ENCODE results near the gene RAB20.
"Not testable (repeated sequence)": the region's sequence is repeated elsewhere in the genome, so short reads cannot be mapped to it uniquely, and the experiment has no call there.

Gene RAB20

DNA sequence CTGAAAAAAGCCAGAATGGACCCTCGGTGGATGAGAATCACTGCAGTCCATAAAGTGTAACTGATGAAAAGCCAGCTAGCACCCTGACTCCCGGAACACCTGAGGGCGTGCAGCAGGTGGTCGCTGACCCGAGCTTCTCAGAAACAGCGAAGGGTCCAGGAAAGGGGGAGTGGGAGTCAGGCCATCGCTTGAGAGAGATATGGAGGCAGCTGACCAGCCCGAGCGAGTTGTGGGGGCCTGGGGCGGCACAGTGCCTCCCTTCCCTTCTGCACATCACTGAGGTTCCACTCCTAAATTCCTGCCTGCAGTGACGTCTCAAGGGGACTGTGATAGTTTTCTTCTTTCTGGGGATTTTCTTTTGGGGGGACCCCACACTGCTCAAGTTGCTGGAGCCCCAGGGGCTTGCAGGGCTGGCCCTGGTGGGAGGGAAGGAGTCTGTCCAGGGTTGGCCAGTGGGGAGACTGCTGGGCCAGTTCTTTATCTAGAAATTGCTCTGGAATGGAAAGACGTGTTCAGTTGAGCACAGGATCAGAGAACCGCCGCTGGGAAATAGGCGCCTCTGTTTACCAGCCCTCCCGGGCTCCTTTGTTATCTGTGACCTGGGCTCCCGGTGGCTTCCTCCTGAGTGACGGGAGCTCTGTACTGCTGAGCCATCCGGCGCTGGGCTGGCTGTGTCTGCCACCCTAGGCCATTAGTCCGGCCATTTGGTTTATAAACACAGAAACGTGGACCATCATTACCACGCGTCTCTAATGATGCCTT lies 71.3 kb downstream of the RAB20 start:
- H3K4me2 ChIP-seq = no peak overlapping the region
- H3K36me3 ChIP-seq = no peaks in the 10 kb centered on the region

DNA sequence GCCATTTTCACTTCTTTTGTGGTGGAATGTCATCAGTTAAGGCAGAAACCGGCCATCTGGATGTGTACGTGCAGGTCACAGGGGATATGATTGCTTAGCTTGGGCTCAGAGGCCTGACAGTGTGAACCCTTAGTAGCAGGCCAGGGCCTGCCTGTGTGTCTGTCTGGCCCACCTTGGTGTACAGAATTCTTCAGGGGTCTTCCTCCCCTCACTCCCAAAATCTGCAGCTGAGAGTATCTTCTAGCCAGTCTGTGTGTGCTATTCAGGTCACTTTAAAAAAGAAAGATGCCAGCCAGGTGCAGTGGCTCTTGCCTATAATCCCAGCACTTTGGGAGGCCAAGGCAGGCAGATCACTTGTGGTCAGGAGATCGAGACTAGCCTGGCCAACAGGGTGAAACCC lies 74.6 kb downstream of the RAB20 start:
- H4K20me1 ChIP-seq, H3K4me3 ChIP-seq, H3K36me3 ChIP-seq, H3K9me3 ChIP-seq, H3K27ac ChIP-seq, H3K27me3 ChIP-seq, H3K9ac ChIP-seq: not testable (repeated sequence)
- Histone ChIP-seq H3K4me2 (peak overlapping the region; percentile 23; the same call in 1 of the 2 replicates), H3K4me1 (peaks cover 30% of the 10 kb centered on the region)

More for the DNA sequence above, 71.3 kb downstream of the RAB20 start:
- Histone ChIP-seq H3K27ac (no peak overlapping the region), H3K4me3 (no peak overlapping the region), H3K9me3 (no peaks in the 10 kb centered on the region), H3K27me3 (no peaks in the 10 kb centered on the region), H4K20me1 (no peaks in the 10 kb centered on the region), H3K4me1 (peaks cover 30% of the 10 kb centered on the region), H3K9ac (no peak overlapping the region)
- TF ChIP-seq Cebpa-rat (IDR thresholded peaks at IDR 0.05) = no peak

DNA sequence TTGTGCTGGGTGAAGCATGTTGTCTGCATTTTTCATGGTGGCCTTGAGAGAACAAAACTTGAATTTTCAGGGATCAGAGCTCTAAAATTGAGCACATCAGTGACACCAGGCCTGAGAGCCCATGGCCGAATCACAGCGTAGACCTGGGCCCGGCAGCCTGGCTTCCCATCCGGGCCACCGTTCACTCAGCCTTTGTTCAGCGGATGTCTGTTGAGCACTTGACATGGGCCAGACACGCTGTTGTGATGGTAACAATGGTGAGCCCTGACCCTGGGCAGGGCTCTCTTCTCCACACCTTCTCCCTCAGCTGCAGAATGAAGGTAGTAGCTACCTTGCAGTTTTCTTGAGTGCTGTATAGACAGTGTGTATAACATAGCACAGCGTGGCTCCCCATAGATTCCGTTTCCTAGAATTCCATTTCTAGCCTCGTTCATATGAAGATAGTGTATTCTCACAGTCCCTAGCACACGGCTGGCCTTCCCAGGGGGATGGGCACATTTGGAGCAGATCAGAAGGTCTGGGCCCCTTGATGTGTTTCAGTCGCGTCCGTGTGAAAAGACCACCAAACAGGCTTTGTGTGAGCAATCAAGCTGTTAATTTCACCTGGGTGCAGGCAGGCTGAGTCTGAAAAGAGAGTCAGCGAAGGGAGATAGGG lies 75.3 kb downstream of the RAB20 start:
- Histone ChIP-seq H3K36me3 (no peaks in the 10 kb centered on the region), H3K4me3 (no peak overlapping the region), H3K9me3 (no peaks in the 10 kb centered on the region), H4K20me1 (no peaks in the 10 kb centered on the region), H3K4me1 (peaks cover 30% of the 10 kb centered on the region), H3K27me3 (no peaks in the 10 kb centered on the region), H3K9ac (no peak overlapping the region), H3K27ac (no peak overlapping the region), H3K4me2 (no peak overlapping the region)
- no peak for TF ChIP-seq Cebpa-rat (IDR thresholded peaks at IDR 0.05)

DNA sequence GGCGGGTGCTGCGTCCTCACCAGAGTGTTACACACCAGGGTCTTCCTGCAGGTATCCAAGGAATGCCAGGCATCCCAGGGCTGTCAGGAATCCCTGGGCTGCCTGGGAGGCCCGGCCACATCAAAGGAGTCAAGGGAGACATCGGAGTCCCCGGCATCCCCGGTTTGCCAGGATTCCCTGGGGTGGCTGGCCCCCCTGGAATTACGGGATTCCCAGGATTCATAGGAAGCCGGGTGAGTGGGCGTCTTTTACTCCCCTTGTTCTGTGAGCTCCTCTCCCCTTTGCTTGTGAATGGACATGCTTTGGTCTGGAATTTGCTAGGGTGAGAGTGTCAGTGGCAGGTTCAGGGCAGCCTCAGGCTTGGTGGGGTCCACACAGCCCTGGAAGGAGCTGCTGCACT lies 75.9 kb downstream of the RAB20 start:
- H3K9me3 ChIP-seq = no peaks in the 10 kb centered on the region
- no peak overlapping the region for H3K27ac ChIP-seq
- H3K4me3 ChIP-seq = no peak overlapping the region
- H3K27me3 ChIP-seq = no peaks in the 10 kb centered on the region
- H3K36me3 ChIP-seq = no peaks in the 10 kb centered on the region
- H3K4me1 ChIP-seq = peaks cover 26% of the 10 kb centered on the region
- TF ChIP-seq Cebpa-rat (IDR thresholded peaks at IDR 0.05) = no peak
- H4K20me1 ChIP-seq = no peaks in the 10 kb centered on the region
- no peak overlapping the region for H3K4me2 ChIP-seq
- H3K9ac ChIP-seq = no peak overlapping the region

DNA sequence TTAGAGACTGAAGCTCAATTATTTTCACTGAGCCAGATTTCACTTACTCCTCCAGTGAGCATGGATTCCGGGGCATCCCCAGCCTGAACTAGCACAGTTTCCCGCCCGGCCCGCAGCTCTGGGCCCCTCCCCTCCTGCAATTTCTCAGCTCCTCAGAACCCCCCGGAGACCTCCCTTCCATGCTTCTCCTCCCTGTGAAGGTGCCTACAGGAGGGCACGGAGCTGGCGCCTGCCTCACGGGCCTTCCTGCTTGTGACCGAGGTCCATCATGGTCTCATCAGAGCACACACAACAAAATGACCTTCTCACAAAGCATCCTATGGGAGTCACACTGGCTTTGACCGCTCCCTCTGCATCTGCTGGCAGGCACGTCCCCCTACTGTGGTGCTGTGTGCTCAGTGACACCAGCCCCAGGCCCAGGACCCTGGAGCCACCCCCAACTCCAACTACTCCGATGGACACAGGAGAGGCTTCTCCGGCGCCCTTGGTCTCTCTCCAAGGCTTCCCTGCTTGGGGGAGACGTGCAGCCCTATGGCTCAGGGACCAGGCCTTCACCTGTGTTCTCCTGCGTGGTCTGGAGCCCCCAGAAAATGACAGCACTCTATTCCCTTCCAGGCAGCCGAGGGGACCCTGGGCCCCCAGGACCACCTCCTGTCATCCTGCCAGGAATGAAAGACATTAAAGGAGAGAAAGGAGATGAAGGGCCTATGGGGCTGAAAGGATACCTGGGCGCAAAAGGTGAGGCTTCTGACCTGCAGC lies 77.1 kb downstream of the RAB20 start:
- Histone ChIP-seq H3K9me3 (no peaks in the 10 kb centered on the region), H4K20me1 (no peaks in the 10 kb centered on the region), H3K27me3 (no peaks in the 10 kb centered on the region), H3K9ac (no peak overlapping the region), H3K36me3 (no peaks in the 10 kb centered on the region), H3K4me3 (no peak overlapping the region), H3K4me2 (no peak overlapping the region), H3K27ac (no peak overlapping the region), H3K4me1 (peaks cover 31% of the 10 kb centered on the region)
- TF ChIP-seq Cebpa-rat (IDR thresholded peaks at IDR 0.05) = no peak

DNA sequence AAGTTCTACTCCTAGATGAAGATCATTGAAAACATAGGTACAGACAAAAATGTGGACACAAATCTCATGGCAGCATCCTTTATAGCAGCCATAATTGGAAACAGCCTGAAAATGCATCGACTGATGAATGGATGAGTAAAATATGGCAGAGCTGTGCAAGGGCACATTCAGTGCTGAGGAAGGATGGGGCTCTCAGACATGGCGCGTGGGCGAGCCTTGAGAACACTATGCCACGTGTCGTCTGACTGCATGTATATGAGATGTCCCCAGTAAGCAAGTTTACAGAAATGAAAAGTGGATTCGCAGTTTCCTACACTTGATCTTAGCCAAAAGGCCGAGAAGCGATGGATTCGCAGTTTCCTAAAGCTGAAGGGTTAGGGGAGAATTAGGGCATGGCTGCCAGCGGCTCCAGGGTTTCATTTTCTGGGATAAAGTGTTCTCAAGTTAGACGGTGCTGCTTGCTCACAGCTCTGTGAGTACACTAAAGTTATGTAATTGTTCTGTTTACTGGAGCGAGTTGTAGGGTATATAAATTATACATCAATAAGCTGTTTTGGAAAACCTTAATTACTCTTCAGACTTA lies 78.0 kb downstream of the RAB20 start:
- H3K36me3 ChIP-seq = no peaks in the 10 kb centered on the region

DNA sequence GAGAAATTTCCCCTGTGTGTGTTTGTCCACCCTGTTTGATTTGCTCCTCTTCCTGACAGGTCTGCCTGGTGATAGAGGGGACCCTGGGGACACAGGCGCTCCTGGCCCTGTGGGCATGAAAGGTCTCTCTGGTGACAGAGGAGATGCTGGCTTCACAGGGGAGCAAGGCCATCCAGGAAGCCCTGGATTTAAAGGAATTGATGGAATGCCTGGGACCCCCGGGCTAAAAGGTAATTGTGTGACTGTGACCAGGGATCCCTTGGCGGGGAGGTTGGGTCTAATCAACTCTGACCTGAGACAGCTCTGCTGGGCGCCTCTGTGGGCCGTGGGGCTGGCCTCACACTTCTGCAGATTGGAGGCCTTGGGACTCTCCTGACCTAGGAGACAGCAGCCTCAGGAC lies 81.4 kb downstream of the RAB20 start:
- no peaks in the 10 kb centered on the region for H4K20me1 ChIP-seq
- H3K4me2 ChIP-seq = no peak overlapping the region
- no peaks in the 10 kb centered on the region for H3K9me3 ChIP-seq
- H3K4me1 ChIP-seq = peaks cover 45% of the 10 kb centered on the region
- no peak overlapping the region for H3K27ac ChIP-seq
- H3K27me3 ChIP-seq = no peaks in the 10 kb centered on the region
- no peaks in the 10 kb centered on the region for H3K36me3 ChIP-seq
- H3K4me3 ChIP-seq = no peak overlapping the region
- H3K9ac ChIP-seq = no peak overlapping the region
- no peak for TF ChIP-seq Cebpa-rat (IDR thresholded peaks at IDR 0.05)

More for the DNA sequence above, 78.0 kb downstream of the RAB20 start:
- H3K9ac ChIP-seq = no peak overlapping the region
- TF ChIP-seq Cebpa-rat (IDR thresholded peaks at IDR 0.05) = no peak
- H3K4me1 ChIP-seq = peaks cover 33% of the 10 kb centered on the region
- no peaks in the 10 kb centered on the region for H3K9me3 ChIP-seq
- H3K4me3 ChIP-seq = no peak overlapping the region
- no peak overlapping the region for H3K27ac ChIP-seq
- H3K27me3 ChIP-seq = no peaks in the 10 kb centered on the region
- no peak overlapping the region for H3K4me2 ChIP-seq
- no peaks in the 10 kb centered on the region for H4K20me1 ChIP-seq

DNA sequence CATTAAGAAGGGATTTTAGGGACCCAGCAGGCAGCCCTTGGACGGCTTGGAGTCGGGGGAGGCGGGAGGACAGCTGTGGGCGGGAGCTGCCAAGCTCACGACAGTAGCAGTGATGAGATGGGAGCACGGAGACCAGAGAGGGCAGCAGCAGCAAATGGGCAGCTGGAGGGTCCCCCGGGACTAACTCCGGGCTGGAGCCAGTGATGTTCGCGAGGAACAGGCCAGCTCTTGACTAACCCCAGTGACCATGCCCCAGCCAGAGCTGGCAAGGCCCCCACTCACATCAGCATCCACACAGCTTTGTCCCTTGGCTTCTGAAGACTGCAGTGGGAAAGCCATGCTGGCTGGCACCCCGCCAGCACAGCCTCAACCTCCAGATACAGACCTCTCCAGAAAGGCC lies 81.9 kb downstream of the RAB20 start:
- peak overlapping the region; percentile 44; the same call in 1 of the 2 replicates for H3K27ac ChIP-seq
- no peaks in the 10 kb centered on the region for H4K20me1 ChIP-seq
- H3K9ac ChIP-seq = no peak overlapping the region
- H3K4me3 ChIP-seq = no peak overlapping the region
- peak overlapping the region; percentile 4; the same call in 1 of the 2 replicates for H3K4me2 ChIP-seq
- no peak for TF ChIP-seq Cebpa-rat (IDR thresholded peaks at IDR 0.05)
- H3K9me3 ChIP-seq = no peaks in the 10 kb centered on the region
- H3K36me3 ChIP-seq = no peaks in the 10 kb centered on the region
- H3K27me3 ChIP-seq = no peaks in the 10 kb centered on the region
- peaks cover 50% of the 10 kb centered on the region for H3K4me1 ChIP-seq

DNA sequence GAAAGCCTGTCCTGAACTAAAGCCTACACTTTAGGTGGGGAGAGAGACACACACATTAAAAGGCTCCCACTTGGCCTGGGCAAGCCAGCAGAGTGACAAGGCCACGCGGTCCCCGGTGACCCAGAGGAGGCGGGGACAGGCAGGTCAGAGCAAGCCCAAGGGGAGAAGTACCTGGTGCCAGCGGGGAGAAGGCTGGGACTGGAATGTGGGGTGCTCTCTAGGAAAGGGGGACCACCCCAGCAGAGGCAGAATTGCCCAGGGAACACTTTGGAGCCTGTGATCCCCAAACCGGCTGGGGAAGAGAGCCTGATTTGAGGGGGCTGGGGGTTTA lies 82.3 kb downstream of the RAB20 start:
- peaks cover 54% of the 10 kb centered on the region for H3K4me1 ChIP-seq
- H3K4me3 ChIP-seq = no peak overlapping the region
- H3K27me3 ChIP-seq = no peaks in the 10 kb centered on the region
- H4K20me1 ChIP-seq = no peaks in the 10 kb centered on the region
- no peak overlapping the region for H3K9ac ChIP-seq
- H3K36me3 ChIP-seq = no peaks in the 10 kb centered on the region
- H3K9me3 ChIP-seq = no peaks in the 10 kb centered on the region
- TF ChIP-seq Cebpa-rat (IDR thresholded peaks at IDR 0.05) = no peak
- H3K4me2 ChIP-seq = peak overlapping the region; percentile 4; the same call in 1 of the 2 replicates
- H3K27ac ChIP-seq = peak overlapping the region; percentile 44; the same call in 1 of the 2 replicates

Measured in BLaER1 (cell line).